IMR-90 (cell line): Measurements from ENCODE around the gene HYAL2. TPM values are rescaled to one million over a fixed set of nuclear protein-coding genes. Genes with fewer than 3 reads are reported as not detected.
A peak's percentile ranks its signal among the peaks of the same experiment; 100 is the strongest.

ENCODE experiments used
- ATAC-seq: fragments of 200-7000 bp; cut with Tn5 transposase; 2 replicates; pipeline ENCODE4 v1.9.1; 2020; ENCODE audit warnings: low read depth, mild to moderate bottlenecking, moderate library complexity
- BruUV-seq: library from RNA; stranded (reverse); fragments of 400-500 nt; replicated peaks from 2 replicates; lab custom pipeline; 2021; lab: Mats Ljungman, UMichigan
- CTCF ChIA-PET: fragments of 300-600 bp; formaldehyde crosslinking; extraction: SDS; loops from one replicate; lab custom pipeline; 2021; ENCODE audit warnings: antibody characterized with exemption; lab: Yijun Ruan, JAX
- POLR2A ChIA-PET: fragments of 300-600 bp; sonication (Branson Sonifier 250); formaldehyde crosslinking; loops from one replicate; lab custom pipeline; 2022; ENCODE audit warnings: antibody characterized with exemption; ENCODE audit not compliant: unreplicated experiment; lab: Charles Lee
- DNase-seq: peaks from one replicate; pipeline ENCODE4 v3.0.0; 2013
- H2AFZ ChIP-seq: replicated peaks from 2 replicates; pipeline ENCODE3; 2013; ENCODE audit warnings: low read length, mild to moderate bottlenecking; ENCODE audit not compliant: poor library complexity
- H2AK5ac ChIP-seq: 2 replicates; pipeline ENCODE4 v1.6.1; 2013; ENCODE audit warnings: low read depth, low read length, inconsistent platforms
- H2AK9ac ChIP-seq: replicated peaks from 2 replicates; pipeline ENCODE3; 2013; ENCODE audit warnings: mild to moderate bottlenecking, low read depth, low read length, moderate library complexity; ENCODE audit not compliant: poor library complexity
- H2BK120ac ChIP-seq: 2 replicates; pipeline ENCODE4 v1.6.1; 2013; ENCODE audit warnings: low read depth, low read length, inconsistent platforms
- H2BK15ac ChIP-seq: 3 replicates; pipeline ENCODE4 v1.6.1; 2013; ENCODE audit warnings: low read depth, low read length, inconsistent platforms
- H2BK20ac ChIP-seq: 2 replicates; pipeline ENCODE4 v1.6.1; 2013; ENCODE audit warnings: low read depth, mild to moderate bottlenecking, inconsistent platforms, low read length, moderate library complexity
- H2BK5ac ChIP-seq: 2 replicates; pipeline ENCODE4 v1.6.1; 2013; ENCODE audit warnings: mild to moderate bottlenecking, low read depth, low read length, inconsistent platforms; ENCODE audit not compliant: poor library complexity, severe bottlenecking
- H3K14ac ChIP-seq: replicated peaks from 2 replicates; pipeline ENCODE4 v1.6.1; 2013; ENCODE audit warnings: low read depth, low read length, inconsistent platforms
- H3K18ac ChIP-seq: 2 replicates; pipeline ENCODE4 v1.6.1; 2013; ENCODE audit warnings: low read depth, low read length, control low read depth
- H3K23ac ChIP-seq: 2 replicates; pipeline ENCODE4 v1.6.1; 2013; ENCODE audit warnings: low read depth, low read length, inconsistent platforms
- H3K27ac ChIP-seq: 2 replicates; pipeline ENCODE4 v1.5.1; 2013; ENCODE audit warnings: mild to moderate bottlenecking, control low read depth, low read length; ENCODE audit not compliant: insufficient read depth
- H3K27me3 ChIP-seq: 2 replicates; pipeline ENCODE4 v1.6.1; 2013; ENCODE audit warnings: low read length; ENCODE audit not compliant: control insufficient read depth, insufficient read depth
- H3K36me3 ChIP-seq: 2 replicates; pipeline ENCODE4 v1.6.1; 2013; ENCODE audit warnings: low read length, mixed read lengths; ENCODE audit not compliant: control insufficient read depth, insufficient read depth
- H3K4ac ChIP-seq: 2 replicates; pipeline ENCODE4 v1.6.1; 2013; ENCODE audit warnings: low read depth, low read length, inconsistent platforms
- H3K4me1 ChIP-seq: 2 replicates; pipeline ENCODE4 v1.6.1; 2013; ENCODE audit warnings: low read length, mixed read lengths; ENCODE audit not compliant: control insufficient read depth, insufficient read depth
- H3K4me2 ChIP-seq: 2 replicates; pipeline ENCODE4 v1.6.1; 2013; ENCODE audit warnings: low read depth, mild to moderate bottlenecking, control low read depth, low read length, moderate library complexity
- H3K4me3 ChIP-seq: 2 replicates; pipeline ENCODE4 v1.5.1; 2013; ENCODE audit warnings: low read depth, mild to moderate bottlenecking, control low read depth, low read length, moderate library complexity; ENCODE audit not compliant: insufficient read depth
- H3K56ac ChIP-seq: 2 replicates; pipeline ENCODE4 v1.6.1; 2013; ENCODE audit warnings: low read length, inconsistent platforms; ENCODE audit not compliant: insufficient read depth; ENCODE audit errors: extremely low read depth
- H3K79me1 ChIP-seq, 2 experiments: 2 replicates each; pipeline ENCODE4 v1.6.1; 2013; ENCODE audit warnings: low read length in 2 of 2, inconsistent platforms in 1 of 2, low read depth in 1 of 2
- H3K9ac ChIP-seq: 2 replicates; pipeline ENCODE4 v1.6.1; 2013; ENCODE audit warnings: low read depth, low read length, control low read depth
- H3K9me1 ChIP-seq: 2 replicates; pipeline ENCODE4 v1.6.1; 2013; ENCODE audit warnings: low read length, inconsistent platforms; ENCODE audit not compliant: insufficient read depth
- H3K9me3 ChIP-seq: 2 replicates; pipeline ENCODE4 v1.6.1; 2013; ENCODE audit warnings: low read length; ENCODE audit not compliant: control insufficient read depth, insufficient read depth
- H4K20me1 ChIP-seq: 2 replicates; pipeline ENCODE4 v1.6.1; 2013; ENCODE audit warnings: low read length, inconsistent platforms; ENCODE audit not compliant: insufficient read depth
- H4K5ac ChIP-seq: 2 replicates; pipeline ENCODE4 v1.6.1; 2013; ENCODE audit warnings: mild to moderate bottlenecking, low read depth, low read length, control low read depth
- H4K8ac ChIP-seq, 2 experiments: 2 replicates each; pipeline ENCODE4 v1.6.1; 2013; ENCODE audit warnings: low read depth in 2 of 2, low read length in 2 of 2, control low read depth in 1 of 2, inconsistent platforms in 1 of 2
- H4K91ac ChIP-seq: 2 replicates; pipeline ENCODE4 v1.6.1; 2013; ENCODE audit warnings: low read depth, low read length, inconsistent platforms; ENCODE audit not compliant: insufficient read depth
- CHD1 ChIP-seq: IDR thresholded peaks from 2 replicates; pipeline ENCODE4 v1.6.1; 2012; ENCODE audit warnings: low read depth, low read length, improper control_type of control experiment
- FOS ChIP-seq: fragments of 150-350 bp; IDR thresholded peaks from 2 replicates; pipeline ENCODE4 v1.6.1; 2016; ENCODE audit warnings: low read depth, low read length
- MAFK ChIP-seq: IDR thresholded peaks from 2 replicates; pipeline ENCODE4 v1.6.1; 2012; ENCODE audit warnings: low read depth, low read length, improper control_type of control experiment
- RAD21 ChIP-seq: IDR thresholded peaks from 2 replicates; pipeline ENCODE4 v1.6.1; 2012; ENCODE audit warnings: low read length, improper control_type of control experiment
- dilution Hi-C: fragments of 300-500 bp; cut with HindIII; formaldehyde crosslinking; loops from one replicate; pipeline ENCODE4 v1.14.3; 2018; ENCODE audit warnings: low sequenced_read_pairs; ENCODE audit not compliant: unreplicated experiment
- in situ Hi-C: fragments of 300-500 bp; cut with MboI; formaldehyde crosslinking; loops from 3 replicates; pipeline ENCODE4 v1.14.3; 2019; ENCODE audit warnings: low sequenced_read_pairs, inconsistent platforms, mixed read lengths
- intact Hi-C: fragments of 100-400 bp; cut with micrococcal nuclease; formaldehyde crosslinking; loops from 2 replicates; pipeline ENCODE4 v1.10.0; 2022
- polyA plus RNA-seq, 3 experiments: library from polyadenylated mRNA; depleted of rRNA; stranded (reverse); fragments of >200 nt; gene quantifications; 2 replicates each; pipeline ENCODE4 v1.2.3, GENCODE V29; 2012; ENCODE audit warnings: low replicate concordance in 1 of 3
- total RNA-seq: library from RNA; depleted of rRNA; stranded (reverse); fragments of >200 nt; gene quantifications from 2 replicates; pipeline ENCODE4 v1.2.3, GENCODE V29; 2012
- TF ChIP-seq, protein P1 (sequence below): fragments of 150-350 bp; IDR thresholded peaks from 2 replicates; pipeline ENCODE4 v1.6.1; 2017; ENCODE audit warnings: mild to moderate bottlenecking, antibody characterized with exemption, low read length, low read depth

Gene HYAL2
- total and polyA plus RNA-seq, 2 of the 4 experiments (the other 2 are of a cell fraction) = 56.8 to 104 TPM

DNA sequence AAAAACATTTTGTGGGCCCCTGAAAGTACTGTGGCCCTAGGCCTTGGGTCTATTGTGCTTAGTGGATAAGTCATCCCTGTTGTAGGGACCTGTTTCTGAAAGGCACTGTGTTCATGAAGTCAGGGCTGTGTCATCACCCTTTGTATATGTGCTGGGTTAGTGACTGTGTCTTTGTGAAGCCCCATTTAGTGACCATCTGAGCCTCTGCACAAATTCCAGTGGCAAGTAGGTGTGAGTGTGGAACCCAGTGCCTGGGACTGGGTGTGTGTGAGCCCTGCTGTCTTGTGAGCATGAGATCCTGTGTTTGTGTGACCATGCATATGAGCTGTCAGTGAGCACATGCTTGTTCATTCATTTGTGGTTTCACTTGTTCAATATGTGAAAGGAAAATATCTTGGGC, 17.9 kb downstream of the HYAL2 start:
- peak; percentile 74 for DNase-seq
- CTCF ChIA-PET = interaction anchor here (0.6 kb wide), 1 partner anchor 304 kb away, joined by 3 read pairs; no protein-coding TSS in a partner anchor

More for the DNA sequence above, 17.9 kb downstream of the HYAL2 start:
- Histone ChIP-seq H2BK20ac (no peak overlapping the region), H4K20me1 (no peaks in the 10 kb centered on the region), H3K27ac (no peak overlapping the region), H3K4me2 (no peak overlapping the region), H4K91ac (no peak overlapping the region), H3K23ac (no peak overlapping the region), H2BK15ac (no peak overlapping the region), H2AK5ac (no peak overlapping the region), H2BK120ac (no peak overlapping the region), H3K9me3 (peaks cover 6% of the 10 kb centered on the region; the same call in 1 of the 2 replicates), H4K8ac (no peak overlapping the region), H3K9me1 (peaks cover 14% of the 10 kb centered on the region), H3K4ac (no peak overlapping the region), H3K9ac (no peak overlapping the region), H3K4me3 (no peak overlapping the region), H3K56ac (no peak overlapping the region), H3K36me3 (no peaks in the 10 kb centered on the region), H3K79me1 (peaks cover 9 to 18% of the 10 kb centered on the region in 2 experiments; a peak in 3 of 4 replicates), H2AK9ac (no peak overlapping the region), H4K5ac (no peak overlapping the region), H3K4me1 (peaks cover 8% of the 10 kb centered on the region), H3K18ac (no peak overlapping the region), H2BK5ac (no peak overlapping the region), H2AFZ (peak overlapping the region; percentile 21), H3K14ac (no peak overlapping the region), H3K27me3 (no peaks in the 10 kb centered on the region)
- POLR2A ChIA-PET = no interaction called here
- ATAC-seq = no peak
- in situ Hi-C loops (no loop called here), dilution Hi-C loops (no loop called here), intact Hi-C loops (no loop called here)
- TF ChIP-seq, protein P1, sequence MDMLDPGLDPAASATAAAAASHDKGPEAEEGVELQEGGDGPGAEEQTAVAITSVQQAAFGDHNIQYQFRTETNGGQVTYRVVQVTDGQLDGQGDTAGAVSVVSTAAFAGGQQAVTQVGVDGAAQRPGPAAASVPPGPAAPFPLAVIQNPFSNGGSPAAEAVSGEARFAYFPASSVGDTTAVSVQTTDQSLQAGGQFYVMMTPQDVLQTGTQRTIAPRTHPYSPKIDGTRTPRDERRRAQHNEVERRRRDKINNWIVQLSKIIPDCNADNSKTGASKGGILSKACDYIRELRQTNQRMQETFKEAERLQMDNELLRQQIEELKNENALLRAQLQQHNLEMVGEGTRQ = no peak
- TF ChIP-seq CHD1 (no peak), RAD21 (no peak), FOS (no peak), MAFK (no peak)
- BruUV-seq = no TSS peak
